Loucy (cell line): ENCODE measurements around the gene RAPGEF2.
A peak's percentile ranks its signal among the peaks of the same experiment; 100 is the strongest.

Experiments used
- H2AFZ ChIP-seq: fragments of 200-600 bp; sonication (generic); 2 replicates; pipeline ENCODE4 v1.6.0; 2016; ENCODE audit warnings: antibody characterized with exemption, mild to moderate bottlenecking, low read length, moderate library complexity
- H3F3A ChIP-seq: fragments of 200-600 bp; 2 replicates; pipeline ENCODE4 v1.6.0; 2016; ENCODE audit warnings: antibody characterized with exemption, low read depth, mild to moderate bottlenecking
- H3K27me3 ChIP-seq: fragments of 200-600 bp; sonication (generic); 2 replicates; pipeline ENCODE4 v1.6.1; 2014; ENCODE audit warnings: low read length, mild to moderate bottlenecking; ENCODE audit not compliant: insufficient read depth, poor library complexity, severe bottlenecking
- H3K36me3 ChIP-seq: fragments of 200-600 bp; sonication (generic); 2 replicates; pipeline ENCODE4 v1.6.1; 2016; ENCODE audit warnings: low read length; ENCODE audit not compliant: insufficient read depth
- H3K4me1 ChIP-seq: fragments of 200-600 bp; sonication (generic); 2 replicates; pipeline ENCODE4 v1.5.1; 2014; ENCODE audit warnings: low read length, mild to moderate bottlenecking; ENCODE audit not compliant: insufficient read depth, poor library complexity, severe bottlenecking
- H3K4me2 ChIP-seq: fragments of 200-600 bp; sonication (generic); 2 replicates; pipeline ENCODE4 v1.6.0; 2014; ENCODE audit warnings: antibody characterized with exemption, low read length, low read depth, mild to moderate bottlenecking; ENCODE audit not compliant: poor library complexity, severe bottlenecking
- H3K4me3 ChIP-seq: fragments of 200-600 bp; sonication (generic); 2 replicates; pipeline ENCODE4 v1.5.1; 2014; ENCODE audit warnings: low read length, mild to moderate bottlenecking, mixed read lengths; ENCODE audit not compliant: poor library complexity, severe bottlenecking
- H3K79me2 ChIP-seq: fragments of 200-600 bp; sonication (generic); 2 replicates; pipeline ENCODE4 v1.6.1; 2014; ENCODE audit warnings: low read length; ENCODE audit not compliant: insufficient read depth
- H3K9ac ChIP-seq: fragments of 200-600 bp; sonication (generic); 2 replicates; pipeline ENCODE4 v1.6.0; 2014; ENCODE audit warnings: mild to moderate bottlenecking, low read depth, low read length, moderate library complexity; ENCODE audit not compliant: poor library complexity, severe bottlenecking
- H3K9me2 ChIP-seq: fragments of 200-600 bp; sonication (generic); replicated peaks from 2 replicates; pipeline ENCODE4 v1.6.1; 2016; ENCODE audit warnings: low read depth, low read length, mixed read lengths
- H3K9me3 ChIP-seq: fragments of 200-600 bp; sonication (generic); 2 replicates; pipeline ENCODE4 v1.6.1; 2014; ENCODE audit warnings: mild to moderate bottlenecking, antibody characterized with exemption, low read length, low read depth; ENCODE audit not compliant: insufficient read depth
- H4K20me1 ChIP-seq: fragments of 200-600 bp; sonication (generic); 2 replicates; pipeline ENCODE4 v1.6.0; 2014; ENCODE audit warnings: antibody characterized with exemption, low read length, mild to moderate bottlenecking; ENCODE audit not compliant: insufficient read depth, poor library complexity, severe bottlenecking
- CTCF ChIP-seq: fragments of 200-600 bp; sonication (generic); conservative IDR thresholded peaks from 2 replicates; pipeline ENCODE4 v1.5.1; 2014; ENCODE audit warnings: mild to moderate bottlenecking, antibody characterized with exemption, low read length
- EZH2phosphoT487 ChIP-seq: fragments of 200-600 bp; IDR thresholded peaks from 2 replicates; pipeline ENCODE4 v1.6.1; 2018; ENCODE audit warnings: antibody characterized with exemption, mild to moderate bottlenecking, moderate library complexity, borderline replicate concordance

RAPGEF2 gene

GRCh38 chr4:159097144-159097543 is 5.7 kb upstream of the RAPGEF2 start:
- Histone ChIP-seq H3F3A (0 out of 2 replicates have a peak, but pooled peaks cover 3% of the 10 kb centered on the region), H3K36me3 (no peaks in the 10 kb centered on the region), H3K4me1 (peaks cover 11% of the 10 kb centered on the region), H2AFZ (no peak overlapping the region), H3K4me3 (no peak overlapping the region), H3K4me2 (no peak overlapping the region), H3K79me2 (no peaks in the 10 kb centered on the region), H3K9me3 (no peaks in the 10 kb centered on the region), H3K9ac (no peak overlapping the region), H3K27me3 (no peaks in the 10 kb centered on the region), H3K9me2 (no peaks in the 10 kb centered on the region), H4K20me1 (no peaks in the 10 kb centered on the region)
- TF ChIP-seq CTCF (no peak), EZH2phosphoT487 (no peak)

GRCh38 chr4:159097785-159098184 is 5.1 kb upstream of the RAPGEF2 start:
- H2AFZ ChIP-seq, result peak overlapping the region; percentile 41; the same call in 1 of the 2 replicates

GRCh38 chr4:159098482-159099127 is 4.3 kb upstream of the RAPGEF2 start:
- H3K27me3 ChIP-seq, result no peaks in the 10 kb centered on the region
- H3K9ac ChIP-seq, result no peak overlapping the region
- peaks cover 3% of the 10 kb centered on the region; the same call in 1 of the 2 replicates for H3K79me2 ChIP-seq
- 0 out of 2 replicates have a peak, but pooled peaks cover 3% of the 10 kb centered on the region for H3F3A ChIP-seq
- H2AFZ ChIP-seq, result no peak overlapping the region
- H3K36me3 ChIP-seq, result no peaks in the 10 kb centered on the region
- no peak overlapping the region for H3K4me2 ChIP-seq
- no peaks in the 10 kb centered on the region for H3K9me3 ChIP-seq
- no peak for TF ChIP-seq EZH2phosphoT487
- no peak for TF ChIP-seq CTCF
- H4K20me1 ChIP-seq, result peaks cover 1% of the 10 kb centered on the region
- H3K4me1 ChIP-seq, result peaks cover 15% of the 10 kb centered on the region
- H3K9me2 ChIP-seq, result no peaks in the 10 kb centered on the region
- no peak overlapping the region for H3K4me3 ChIP-seq

More at GRCh38 chr4:159097785-159098184, 5.1 kb upstream of the RAPGEF2 start:
- Histone ChIP-seq H3K27me3 (no peaks in the 10 kb centered on the region), H3K36me3 (no peaks in the 10 kb centered on the region), H4K20me1 (no peaks in the 10 kb centered on the region), H3K4me1 (peaks cover 15% of the 10 kb centered on the region), H3K4me3 (no peak overlapping the region), H3K9me2 (no peaks in the 10 kb centered on the region), H3F3A (0 out of 2 replicates have a peak, but pooled peaks cover 3% of the 10 kb centered on the region), H3K79me2 (no peaks in the 10 kb centered on the region), H3K9ac (no peak overlapping the region), H3K4me2 (no peak overlapping the region), H3K9me3 (no peaks in the 10 kb centered on the region)
- no peak for TF ChIP-seq CTCF
- TF ChIP-seq EZH2phosphoT487, result no peak
